Neutrophil (primary cell): ENCODE results near the gene CARD10.

Experiments used
- H3K27ac ChIP-seq: fragments of 200-600 bp; sonication (generic); 2 replicates; pipeline ENCODE4 v1.5.1; 2016; ENCODE audit warnings: mild to moderate bottlenecking, moderate library complexity
- H3K27me3 ChIP-seq: fragments of 200-600 bp; sonication (generic); 2 replicates; pipeline ENCODE4 v1.6.0; 2016; ENCODE audit warnings: mild to moderate bottlenecking
- H3K36me3 ChIP-seq: fragments of 200-600 bp; sonication (generic); 2 replicates; pipeline ENCODE4 v1.5.1; 2017
- H3K4me1 ChIP-seq, 2 experiments: fragments of 200-600 bp in 1 of 2; sonication (generic) in 1 of 2; 1 replicate in 1 of 2; 2 replicates in 1 of 2; pipeline versions ENCODE4 v1.5.1 to v1.6.1; 2013 to 2016; ENCODE audit warnings: low read depth in 1 of 2, low read length in 1 of 2, mild to moderate bottlenecking in 1 of 2, moderate library complexity in 1 of 2; ENCODE audit not compliant: control insufficient read depth in 1 of 2, insufficient read depth in 1 of 2
- H3K4me3 ChIP-seq, 2 experiments: fragments of 200-600 bp in 1 of 2; sonication (generic) in 1 of 2; 1 replicate in 1 of 2; 2 replicates in 1 of 2; pipeline ENCODE4 v1.5.1; 2013 to 2016; ENCODE audit warnings: low read depth in 1 of 2, low read length in 1 of 2, mild to moderate bottlenecking in 1 of 2, moderate library complexity in 1 of 2
- H3K9me3 ChIP-seq: fragments of 200-600 bp; sonication (generic); 2 replicates; pipeline ENCODE4 v1.5.1; 2016
- TF ChIP-seq, protein P1 (sequence below): fragments of 200-600 bp; sonication (generic); IDR thresholded peaks from 2 replicates; pipeline ENCODE4 v1.5.1; 2016; ENCODE audit warnings: antibody characterized with exemption

Gene CARD10

GRCh38 chr22:37442537-37442936 lies 76.7 kb downstream of the CARD10 start:
- H3K4me1 ChIP-seq: peaks cover 0 to 4% of the 10 kb centered on the region in 2 experiments

DNA sequence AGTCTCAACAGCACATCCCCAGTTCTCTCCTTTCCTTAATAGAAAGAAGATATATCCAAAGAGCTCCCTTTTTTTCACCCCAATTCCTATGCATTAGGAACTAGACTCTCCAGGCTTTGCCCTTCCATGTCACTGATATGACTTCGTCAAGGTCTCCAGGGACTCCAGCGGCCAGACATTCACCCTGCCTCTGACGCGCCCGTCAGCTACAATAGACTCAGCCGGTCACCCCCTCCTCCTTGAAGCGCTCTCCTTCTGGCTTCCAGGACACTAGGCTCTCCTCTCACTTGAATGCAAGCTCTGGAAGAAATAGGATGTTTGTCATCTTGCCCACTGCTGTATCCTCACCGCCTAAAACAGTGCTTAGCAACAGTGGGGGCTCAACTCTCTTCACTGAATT lies 77.1 kb downstream of the CARD10 start:
- TF ChIP-seq, protein P1, sequence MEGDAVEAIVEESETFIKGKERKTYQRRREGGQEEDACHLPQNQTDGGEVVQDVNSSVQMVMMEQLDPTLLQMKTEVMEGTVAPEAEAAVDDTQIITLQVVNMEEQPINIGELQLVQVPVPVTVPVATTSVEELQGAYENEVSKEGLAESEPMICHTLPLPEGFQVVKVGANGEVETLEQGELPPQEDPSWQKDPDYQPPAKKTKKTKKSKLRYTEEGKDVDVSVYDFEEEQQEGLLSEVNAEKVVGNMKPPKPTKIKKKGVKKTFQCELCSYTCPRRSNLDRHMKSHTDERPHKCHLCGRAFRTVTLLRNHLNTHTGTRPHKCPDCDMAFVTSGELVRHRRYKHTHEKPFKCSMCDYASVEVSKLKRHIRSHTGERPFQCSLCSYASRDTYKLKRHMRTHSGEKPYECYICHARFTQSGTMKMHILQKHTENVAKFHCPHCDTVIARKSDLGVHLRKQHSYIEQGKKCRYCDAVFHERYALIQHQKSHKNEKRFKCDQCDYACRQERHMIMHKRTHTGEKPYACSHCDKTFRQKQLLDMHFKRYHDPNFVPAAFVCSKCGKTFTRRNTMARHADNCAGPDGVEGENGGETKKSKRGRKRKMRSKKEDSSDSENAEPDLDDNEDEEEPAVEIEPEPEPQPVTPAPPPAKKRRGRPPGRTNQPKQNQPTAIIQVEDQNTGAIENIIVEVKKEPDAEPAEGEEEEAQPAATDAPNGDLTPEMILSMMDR: no peak
- Histone ChIP-seq H3K27me3 (peaks cover 65% of the 10 kb centered on the region), H3K27ac (no peak overlapping the region), H3K36me3 (no peaks in the 10 kb centered on the region), H3K4me1 (peaks cover 0 to 4% of the 10 kb centered on the region in 2 experiments), H3K9me3 (no peaks in the 10 kb centered on the region), H3K4me3 (no peak overlapping the region)

More at GRCh38 chr22:37442537-37442936, 76.7 kb downstream of the CARD10 start:
- H3K27me3 ChIP-seq: peaks cover 64% of the 10 kb centered on the region
- no peaks in the 10 kb centered on the region for H3K9me3 ChIP-seq
- no peak overlapping the region for H3K27ac ChIP-seq
- H3K4me3 ChIP-seq: no peak overlapping the region
- TF ChIP-seq, protein P1: no peak
- no peaks in the 10 kb centered on the region for H3K36me3 ChIP-seq

- Histone ChIP-seq H3K4me1 (peaks cover 0 to 4% of the 10 kb centered on the region in 2 experiments), H3K9me3 (no peaks in the 10 kb centered on the region), H3K27me3 (peaks cover 63% of the 10 kb centered on the region), H3K4me3 (no peak overlapping the region), H3K36me3 (no peaks in the 10 kb centered on the region), H3K27ac (no peak overlapping the region)
- TF ChIP-seq, protein P1: no peak
Observed at GRCh38 chr22:37440875-37441274, 78.3 kb downstream of the CARD10 start.
